Caco-2 (cell line): Measurements from ENCODE around the gene LMF1. TPM values are rescaled to one million over a fixed set of nuclear protein-coding genes. Genes with fewer than 3 reads are reported as not detected.
"Not testable (repeated sequence)": the region's sequence is repeated elsewhere in the genome, so short reads cannot be mapped to it uniquely, and the experiment has no call there.

Source experiments
- BruUV-seq: library from RNA; stranded (reverse); fragments of 400-500 nt; replicated peaks from 2 replicates; lab custom pipeline; 2021; lab: Mats Ljungman, UMichigan
- CTCF ChIA-PET: fragments of 300-600 bp; sonication (Branson Sonifier 250); formaldehyde crosslinking; loops from one replicate; lab custom pipeline; 2022; ENCODE audit warnings: antibody characterized with exemption; lab: Charles Lee
- POLR2A ChIA-PET: fragments of 300-600 bp; sonication (Branson Sonifier 250); formaldehyde crosslinking; loops from one replicate; lab custom pipeline; 2022; ENCODE audit warnings: antibody characterized with exemption; lab: Charles Lee
- DNase-seq, 2 experiments: peaks; one replicate each; pipeline versions ENCODE4 v3.0.0 to v3.0.0-alpha.2; 2020 to 2022
- H3K27me3 ChIP-seq: replicated peaks from 2 replicates; pipeline ENCODE4 v1.6.0; 2011; ENCODE audit warnings: low read length; ENCODE audit not compliant: control insufficient read depth, insufficient read depth
- H3K36me3 ChIP-seq: 2 replicates; pipeline ENCODE4 v1.5.1; 2011; ENCODE audit warnings: low read length; ENCODE audit not compliant: control insufficient read depth, insufficient read depth
- H3K4me1 ChIP-seq: fragments of 250-450 bp; sonication (Bioruptor Pico); 2 replicates; pipeline ENCODE4 v1.5.1; 2020; ENCODE audit warnings: mild to moderate bottlenecking
- H3K4me3 ChIP-seq: 2 replicates; pipeline ENCODE4 v1.5.1; 2011; ENCODE audit warnings: low read depth, mild to moderate bottlenecking, control low read depth, low read length
- H3K9me3 ChIP-seq: fragments of 250-450 bp; sonication (Bioruptor Pico); 2 replicates; pipeline ENCODE4 v1.5.1; 2020; ENCODE audit warnings: mild to moderate bottlenecking, moderate library complexity
- H3K27ac Mint-ChIP-seq: one replicate; pipeline ENCODE4 v1.8.0; 2022; ENCODE audit warnings: mixed read lengths; ENCODE audit not compliant: unreplicated experiment
- H3K27me3 Mint-ChIP-seq: one replicate; pipeline ENCODE4 v1.8.0; 2022; ENCODE audit warnings: mixed read lengths; ENCODE audit not compliant: insufficient read depth, unreplicated experiment
- H3K36me3 Mint-ChIP-seq: one replicate; pipeline ENCODE4 v1.8.0; 2022; ENCODE audit warnings: mild to moderate bottlenecking, mixed read lengths; ENCODE audit not compliant: insufficient read depth, unreplicated experiment
- H3K4me1 Mint-ChIP-seq: one replicate; pipeline ENCODE4 v1.8.0; 2022; ENCODE audit warnings: low read depth, mixed read lengths; ENCODE audit not compliant: unreplicated experiment
- H3K4me3 Mint-ChIP-seq: one replicate; pipeline ENCODE4 v1.8.0; 2022; ENCODE audit warnings: mild to moderate bottlenecking, moderate library complexity, mixed read lengths; ENCODE audit not compliant: unreplicated experiment
- H3K9me3 Mint-ChIP-seq: one replicate; pipeline ENCODE4 v1.8.0; 2022; ENCODE audit warnings: mixed read lengths; ENCODE audit not compliant: unreplicated experiment
- CTCF ChIP-seq, 2 experiments: fragments of 200-600 bp in 1 of 2; IDR thresholded peaks; 1 replicate in 1 of 2; 2 replicates in 1 of 2; pipeline versions ENCODE4 v1.5.1 to v1.8.0; 2011 to 2022; ENCODE audit warnings: antibody characterized with exemption in 1 of 2, control low read depth in 1 of 2, inconsistent platforms in 1 of 2, low read depth in 1 of 2, low read length in 1 of 2, mild to moderate bottlenecking in 1 of 2, moderate library complexity in 1 of 2; ENCODE audit not compliant: insufficient read depth in 1 of 2, severe bottlenecking in 1 of 2, unreplicated experiment in 1 of 2
- intact Hi-C: fragments of 100-400 bp; cut with micrococcal nuclease; formaldehyde crosslinking; loops from one replicate; pipeline ENCODE4 v1.10.0; 2022; ENCODE audit not compliant: unreplicated experiment
- total RNA-seq: library from RNA; stranded (reverse); gene quantifications from 2 replicates; pipeline ENCODE4 v1.2.3, GENCODE V29; 2022

The LMF1 gene
- total RNA-seq, 1 experiment from 2014 or later, result 12.3 TPM

DNA sequence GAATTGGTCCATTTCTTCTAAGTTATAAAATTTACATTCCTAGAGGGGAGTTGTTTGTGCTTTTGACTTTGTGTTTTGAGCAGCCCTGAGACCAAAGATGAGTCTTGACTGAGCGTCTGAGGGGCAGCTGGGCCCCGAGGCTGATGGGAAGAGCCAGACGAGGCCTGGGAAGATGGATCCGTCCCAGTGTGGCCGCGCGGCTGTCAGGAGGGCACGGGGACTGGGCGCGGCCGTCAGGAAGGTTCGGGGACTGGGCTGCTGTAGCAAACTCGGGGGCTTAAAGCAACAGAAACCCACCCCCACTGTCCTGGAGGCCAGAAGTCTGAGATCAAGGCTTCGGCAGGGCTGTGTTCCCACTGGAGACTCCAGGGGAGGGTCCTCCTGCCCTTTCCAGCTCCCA, 132.0 kb downstream of the LMF1 start:
- POLR2A ChIA-PET, result no interaction called here

DNA sequence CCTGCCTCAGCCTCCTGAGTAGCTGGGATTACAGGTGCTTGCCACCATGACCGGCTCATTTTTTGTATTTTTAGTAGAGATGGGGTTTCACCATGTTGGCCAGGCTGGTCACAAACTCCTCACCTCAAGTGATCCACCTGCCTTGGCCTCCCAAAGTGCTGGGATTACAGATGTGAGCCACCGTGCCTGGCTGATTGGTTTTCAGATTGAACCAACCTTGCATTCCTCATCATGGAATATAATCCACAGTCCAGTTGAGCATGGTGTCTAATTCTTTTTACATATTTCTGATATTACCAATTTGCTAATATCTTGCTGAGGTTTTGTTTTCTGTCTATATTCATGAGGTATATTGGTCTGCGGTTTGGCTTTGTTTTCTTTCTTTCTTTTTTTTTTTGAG, 134.0 kb downstream of the LMF1 start:
- CTCF ChIA-PET, result not testable (repeated sequence)

More for the DNA sequence above, 132.0 kb downstream of the LMF1 start:
- no peaks in the 10 kb centered on the region for H3K9me3 Mint-ChIP-seq
- Histone ChIP-seq H3K9me3 (no peaks in the 10 kb centered on the region), H3K27me3 (no peaks in the 10 kb centered on the region), H3K36me3 (no peaks in the 10 kb centered on the region), H3K4me3 (no peak overlapping the region), H3K4me1 (no peaks in the 10 kb centered on the region)
- no peaks in the 10 kb centered on the region for H3K36me3 Mint-ChIP-seq
- no peak overlapping the region for H3K27ac Mint-ChIP-seq
- no peak for TF ChIP-seq CTCF (IDR thresholded peaks at IDR 0.05; ENCODE audit: insufficient read depth in 1 of 2, low read depth in 1 of 2, low read length in 1 of 2, severe bottlenecking in 1 of 2, unreplicated experiment in 1 of 2)
- BruUV-seq, result no TSS peak
- intact Hi-C loops, result no loop called here
- no peak overlapping the region for H3K4me3 Mint-ChIP-seq
- H3K4me1 Mint-ChIP-seq, result no peaks in the 10 kb centered on the region
- CTCF ChIA-PET, result no interaction called here
- DNase-seq, result no peak
- H3K27me3 Mint-ChIP-seq, result no peaks in the 10 kb centered on the region

DNA sequence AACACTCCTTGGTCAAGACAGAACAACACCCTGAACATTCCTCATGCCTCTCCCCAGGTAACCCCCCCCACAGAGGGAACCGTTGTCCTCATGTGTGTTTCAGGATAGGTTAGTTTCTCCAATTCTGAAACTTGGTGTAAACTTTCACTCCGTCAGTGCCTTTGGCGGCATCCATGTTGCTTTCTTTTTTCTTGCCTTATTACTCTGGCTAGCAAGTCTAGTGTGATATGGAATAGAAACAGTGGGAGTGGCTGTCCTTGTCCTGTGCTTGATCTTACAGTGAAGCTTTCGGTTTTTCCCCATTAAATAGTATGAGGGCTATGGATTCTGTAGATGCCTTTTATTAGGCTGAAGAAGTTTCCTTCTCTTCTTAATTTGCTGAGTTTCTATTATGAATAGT, 134.6 kb downstream of the LMF1 start:
- Mint-ChIP-seq H3K27ac (no peak overlapping the region), H3K36me3 (no peaks in the 10 kb centered on the region), H3K9me3 (no peaks in the 10 kb centered on the region), H3K27me3 (no peaks in the 10 kb centered on the region), H3K4me3 (no peak overlapping the region), H3K4me1 (no peaks in the 10 kb centered on the region)
- BruUV-seq, result no TSS peak
- Histone ChIP-seq H3K4me1 (no peaks in the 10 kb centered on the region), H3K36me3 (no peaks in the 10 kb centered on the region), H3K27me3 (no peaks in the 10 kb centered on the region), H3K9me3 (no peaks in the 10 kb centered on the region), H3K4me3 (no peak overlapping the region)
- POLR2A ChIA-PET, result no interaction called here
- CTCF ChIA-PET, result no interaction called here
- DNase-seq, result no peak
- TF ChIP-seq CTCF (IDR thresholded peaks at IDR 0.05; ENCODE audit: insufficient read depth in 1 of 2, low read depth in 1 of 2, low read length in 1 of 2, severe bottlenecking in 1 of 2, unreplicated experiment in 1 of 2), result no peak
- intact Hi-C loops, result no loop called here

More for the DNA sequence above, 134.0 kb downstream of the LMF1 start:
- H3K27me3 ChIP-seq, H3K9me3 ChIP-seq, H3K4me3 ChIP-seq, H3K9me3 Mint-ChIP-seq, H3K4me1 Mint-ChIP-seq, H3K27me3 Mint-ChIP-seq, H3K4me1 ChIP-seq, BruUV-seq, H3K4me3 Mint-ChIP-seq, DNase-seq, POLR2A ChIA-PET, intact Hi-C loops, H3K36me3 Mint-ChIP-seq, H3K27ac Mint-ChIP-seq, H3K36me3 ChIP-seq: not testable (repeated sequence)

DNA sequence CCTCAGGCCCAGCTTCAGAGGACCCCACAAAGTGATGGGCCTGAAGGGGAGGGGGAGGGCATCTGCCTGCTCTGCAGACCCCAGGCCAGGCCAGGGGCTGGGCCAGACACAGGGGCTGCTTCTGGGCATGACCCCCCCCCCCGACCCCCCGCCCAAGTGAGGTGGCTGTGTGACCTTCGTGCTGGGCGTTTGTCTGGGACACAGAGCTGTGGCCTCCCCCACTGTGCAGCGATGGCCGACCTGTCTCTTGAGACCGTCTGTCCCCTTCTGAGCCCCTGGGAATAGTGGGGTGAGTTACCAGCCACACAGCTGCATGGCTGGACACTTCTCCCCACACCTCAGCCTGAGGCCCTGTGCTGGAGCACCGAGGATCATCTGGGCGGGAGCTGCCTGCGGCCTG, 135.4 kb downstream of the LMF1 start:
- Mint-ChIP-seq H3K4me3 (no peak overlapping the region), H3K27me3 (no peaks in the 10 kb centered on the region), H3K4me1 (no peaks in the 10 kb centered on the region), H3K36me3 (no peaks in the 10 kb centered on the region), H3K9me3 (no peaks in the 10 kb centered on the region), H3K27ac (no peak overlapping the region)
- no peaks in the 10 kb centered on the region for H3K27me3 ChIP-seq
- H3K9me3 ChIP-seq, result no peaks in the 10 kb centered on the region
- no peak overlapping the region for H3K4me3 ChIP-seq
- H3K4me1 ChIP-seq, result no peaks in the 10 kb centered on the region
- H3K36me3 ChIP-seq, result no peaks in the 10 kb centered on the region
- CTCF ChIA-PET, result no interaction called here
- POLR2A ChIA-PET, result no interaction called here
- intact Hi-C loops, result no loop called here
- TF ChIP-seq CTCF (IDR thresholded peaks at IDR 0.05; ENCODE audit: insufficient read depth in 1 of 2, low read depth in 1 of 2, low read length in 1 of 2, severe bottlenecking in 1 of 2, unreplicated experiment in 1 of 2), result no peak
- no TSS peak for BruUV-seq
- DNase-seq, result no peak
